Endothelial cell of umbilical vein (primary cell): Measurements from ENCODE around the gene USP6.

Experiments
- EZH2 ChIP-seq: IDR thresholded peaks from 2 replicates; pipeline ENCODE4 v1.6.1; 2012; ENCODE audit warnings: borderline replicate concordance, low read depth, mild to moderate bottlenecking, moderate library complexity, low read length, inconsistent platforms; ENCODE audit not compliant: severe bottlenecking
- FOS ChIP-seq: IDR thresholded peaks from 2 replicates; pipeline ENCODE4 v1.6.1; 2011; ENCODE audit warnings: mild to moderate bottlenecking, low read length, moderate library complexity, borderline replicate concordance; ENCODE audit not compliant: insufficient read depth
- POLR2A ChIP-seq: IDR thresholded peaks from 2 replicates; pipeline ENCODE4 v1.6.1; 2012; ENCODE audit warnings: low read depth, mild to moderate bottlenecking, control low read depth, low read length
- POLR2AphosphoS5 ChIP-seq: IDR thresholded peaks from 2 replicates; pipeline ENCODE4 v1.6.1; 2012; ENCODE audit warnings: low read depth, mild to moderate bottlenecking, control low read depth, low read length, moderate library complexity; ENCODE audit not compliant: insufficient read depth
- TF ChIP-seq, protein P1 (sequence below), 2 donors: IDR thresholded peaks; 1 replicate in 1 of 2; 2 replicates in 1 of 2; pipeline ENCODE4 v1.5.1; 2011; ENCODE audit warnings: low read length in 2 of 2, mild to moderate bottlenecking in 2 of 2, moderate library complexity in 2 of 2, control low read depth in 1 of 2, inconsistent platforms in 1 of 2, low read depth in 1 of 2; ENCODE audit not compliant: insufficient read depth in 1 of 2; ENCODE audit errors: extremely low read depth in 1 of 2
- TF ChIP-seq, protein P2 (sequence below): IDR thresholded peaks from 2 replicates; pipeline ENCODE4 v1.6.1; 2011; ENCODE audit not compliant: insufficient read depth, insufficient read length

DNA sequence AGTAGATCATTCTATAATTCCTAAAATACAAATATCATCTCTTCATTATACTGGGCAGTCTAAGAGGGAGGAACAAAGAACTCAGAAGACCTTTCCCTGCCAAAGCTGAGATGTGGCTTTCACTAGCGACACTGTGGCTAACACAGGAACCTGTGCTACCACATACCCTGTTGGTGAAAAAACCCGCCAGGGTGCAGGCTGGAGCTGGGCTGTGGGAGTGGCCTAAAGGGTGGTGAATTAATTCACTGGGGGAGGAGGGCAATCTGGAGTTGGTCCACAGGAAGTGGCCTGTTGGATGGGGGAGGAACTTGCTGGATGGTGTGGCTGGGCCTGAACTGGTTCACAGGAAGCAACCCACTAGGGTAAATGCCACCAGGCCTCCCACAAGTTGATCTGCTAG, 68.5 kb downstream of the USP6 start:
- TF ChIP-seq FOS, result no peak
- TF ChIP-seq, protein P1, sequence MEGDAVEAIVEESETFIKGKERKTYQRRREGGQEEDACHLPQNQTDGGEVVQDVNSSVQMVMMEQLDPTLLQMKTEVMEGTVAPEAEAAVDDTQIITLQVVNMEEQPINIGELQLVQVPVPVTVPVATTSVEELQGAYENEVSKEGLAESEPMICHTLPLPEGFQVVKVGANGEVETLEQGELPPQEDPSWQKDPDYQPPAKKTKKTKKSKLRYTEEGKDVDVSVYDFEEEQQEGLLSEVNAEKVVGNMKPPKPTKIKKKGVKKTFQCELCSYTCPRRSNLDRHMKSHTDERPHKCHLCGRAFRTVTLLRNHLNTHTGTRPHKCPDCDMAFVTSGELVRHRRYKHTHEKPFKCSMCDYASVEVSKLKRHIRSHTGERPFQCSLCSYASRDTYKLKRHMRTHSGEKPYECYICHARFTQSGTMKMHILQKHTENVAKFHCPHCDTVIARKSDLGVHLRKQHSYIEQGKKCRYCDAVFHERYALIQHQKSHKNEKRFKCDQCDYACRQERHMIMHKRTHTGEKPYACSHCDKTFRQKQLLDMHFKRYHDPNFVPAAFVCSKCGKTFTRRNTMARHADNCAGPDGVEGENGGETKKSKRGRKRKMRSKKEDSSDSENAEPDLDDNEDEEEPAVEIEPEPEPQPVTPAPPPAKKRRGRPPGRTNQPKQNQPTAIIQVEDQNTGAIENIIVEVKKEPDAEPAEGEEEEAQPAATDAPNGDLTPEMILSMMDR (IDR thresholded peaks at IDR 0.05; ENCODE audit: extremely low read depth in 1 of 2, insufficient read depth in 1 of 2, low read depth in 1 of 2, low read length in 2 of 2), result no peak
- no peak for TF ChIP-seq POLR2A
- TF ChIP-seq POLR2AphosphoS5, result no peak
- no peak for TF ChIP-seq EZH2
- TF ChIP-seq, protein P2, sequence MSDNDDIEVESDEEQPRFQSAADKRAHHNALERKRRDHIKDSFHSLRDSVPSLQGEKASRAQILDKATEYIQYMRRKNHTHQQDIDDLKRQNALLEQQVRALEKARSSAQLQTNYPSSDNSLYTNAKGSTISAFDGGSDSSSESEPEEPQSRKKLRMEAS, result no peak
